Lower leg skin (tissue), 3 donors: ENCODE measurements around the gene RASA3.

Source experiments
- POLR2A ChIP-seq, 2 donors: fragments of 450-650 bp; IDR thresholded peaks; one replicate each; pipeline ENCODE4 v1.6.1; 2016 to 2017; ENCODE audit warnings: antibody characterized with exemption in 2 of 2, mild to moderate bottlenecking in 1 of 2, moderate library complexity in 1 of 2
- TF ChIP-seq, protein P1 (sequence below), 3 donors: fragments of 450-650 bp; IDR thresholded peaks; one replicate each; pipeline ENCODE4 v1.5.1; 2016; ENCODE audit warnings: antibody characterized with exemption in 3 of 3, mild to moderate bottlenecking in 3 of 3, moderate library complexity in 2 of 3

DNA sequence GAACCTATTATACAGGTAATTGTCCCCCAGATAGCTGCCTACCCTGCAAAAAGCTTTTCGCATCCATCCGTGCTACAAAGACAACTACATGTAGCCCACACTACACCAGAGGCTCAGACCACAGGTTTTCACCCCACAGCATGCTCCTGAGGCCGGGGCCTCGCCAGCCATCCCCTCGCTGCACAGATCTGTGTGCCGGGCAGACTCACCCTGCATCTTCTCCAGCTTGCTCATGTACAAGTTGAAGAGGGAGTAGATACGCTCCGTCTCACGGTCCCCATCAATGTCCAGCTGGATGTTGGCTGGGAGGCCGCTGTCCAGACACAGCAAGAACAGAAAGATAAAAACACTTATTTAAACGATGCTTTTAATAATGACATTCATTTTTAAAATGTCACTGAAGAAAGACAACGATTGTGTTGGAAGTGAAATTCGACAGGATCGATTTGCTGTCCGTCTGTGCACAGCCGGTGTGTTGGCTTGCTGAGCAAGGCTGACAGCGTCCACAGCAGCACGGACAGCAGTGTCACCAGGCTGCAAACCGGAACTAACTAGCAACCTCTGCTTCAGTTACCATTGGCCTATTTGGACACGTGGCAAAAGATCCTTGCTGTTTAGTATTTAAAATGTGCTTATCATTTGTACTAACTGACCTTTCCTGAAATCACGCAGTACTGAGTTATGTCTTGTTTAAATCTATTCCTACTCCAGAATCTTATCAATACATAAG lies 140.0 kb downstream of the RASA3 start:
- TF ChIP-seq, protein P1, sequence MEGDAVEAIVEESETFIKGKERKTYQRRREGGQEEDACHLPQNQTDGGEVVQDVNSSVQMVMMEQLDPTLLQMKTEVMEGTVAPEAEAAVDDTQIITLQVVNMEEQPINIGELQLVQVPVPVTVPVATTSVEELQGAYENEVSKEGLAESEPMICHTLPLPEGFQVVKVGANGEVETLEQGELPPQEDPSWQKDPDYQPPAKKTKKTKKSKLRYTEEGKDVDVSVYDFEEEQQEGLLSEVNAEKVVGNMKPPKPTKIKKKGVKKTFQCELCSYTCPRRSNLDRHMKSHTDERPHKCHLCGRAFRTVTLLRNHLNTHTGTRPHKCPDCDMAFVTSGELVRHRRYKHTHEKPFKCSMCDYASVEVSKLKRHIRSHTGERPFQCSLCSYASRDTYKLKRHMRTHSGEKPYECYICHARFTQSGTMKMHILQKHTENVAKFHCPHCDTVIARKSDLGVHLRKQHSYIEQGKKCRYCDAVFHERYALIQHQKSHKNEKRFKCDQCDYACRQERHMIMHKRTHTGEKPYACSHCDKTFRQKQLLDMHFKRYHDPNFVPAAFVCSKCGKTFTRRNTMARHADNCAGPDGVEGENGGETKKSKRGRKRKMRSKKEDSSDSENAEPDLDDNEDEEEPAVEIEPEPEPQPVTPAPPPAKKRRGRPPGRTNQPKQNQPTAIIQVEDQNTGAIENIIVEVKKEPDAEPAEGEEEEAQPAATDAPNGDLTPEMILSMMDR (IDR thresholded peaks at IDR 0.05): no peak
- no peak for TF ChIP-seq POLR2A (IDR thresholded peaks at IDR 0.05)
